Epithelial cell of proximal tubule (primary cell): ENCODE results near the gene PLCD1. TPM values are rescaled to one million over a fixed set of nuclear protein-coding genes. Genes with fewer than 3 reads are reported as not detected.

Source experiments
- DNase-seq: peaks from one replicate; pipeline ENCODE4 v3.0.0-alpha.2; 2011; ENCODE audit warnings: low read depth
- H3K4me3 ChIP-seq: 2 replicates; pipeline ENCODE4 v1.5.1; 2011; ENCODE audit warnings: low read depth, mild to moderate bottlenecking, low read length
- total RNA-seq: library from RNA; depleted of rRNA; stranded (reverse); fragments of >200 nt; gene quantifications from 2 replicates; pipeline ENCODE4 v1.2.3, GENCODE V29; 2015
- TF ChIP-seq, protein P1 (sequence below): conservative IDR thresholded peaks from 2 replicates; pipeline ENCODE4 v1.5.1; 2012; ENCODE audit warnings: low read depth, mild to moderate bottlenecking, low read length

Gene PLCD1
- total RNA-seq, 1 donor from 2014 or later = 11.2 TPM

DNA sequence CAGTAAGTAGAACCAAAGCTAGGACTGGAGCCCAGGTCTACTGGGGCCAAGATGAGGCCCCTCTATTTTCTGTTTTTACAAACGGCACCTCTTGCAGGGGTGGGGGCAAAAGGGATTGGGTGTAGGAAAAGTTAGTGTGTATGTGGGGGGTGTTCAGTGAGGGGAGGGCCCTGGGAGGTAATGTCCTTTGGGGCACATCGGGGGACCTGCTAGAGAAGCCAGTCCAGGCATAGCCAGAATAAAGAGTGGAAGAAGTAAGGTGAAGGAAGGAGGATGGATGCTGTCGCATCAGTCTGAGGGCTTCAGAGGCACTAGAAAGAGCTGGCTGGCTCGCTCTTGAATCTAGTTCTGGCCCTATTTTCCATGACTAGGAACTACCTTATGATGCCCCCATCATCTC is 2.6 kb downstream of the PLCD1 start:
- TF ChIP-seq, protein P1, sequence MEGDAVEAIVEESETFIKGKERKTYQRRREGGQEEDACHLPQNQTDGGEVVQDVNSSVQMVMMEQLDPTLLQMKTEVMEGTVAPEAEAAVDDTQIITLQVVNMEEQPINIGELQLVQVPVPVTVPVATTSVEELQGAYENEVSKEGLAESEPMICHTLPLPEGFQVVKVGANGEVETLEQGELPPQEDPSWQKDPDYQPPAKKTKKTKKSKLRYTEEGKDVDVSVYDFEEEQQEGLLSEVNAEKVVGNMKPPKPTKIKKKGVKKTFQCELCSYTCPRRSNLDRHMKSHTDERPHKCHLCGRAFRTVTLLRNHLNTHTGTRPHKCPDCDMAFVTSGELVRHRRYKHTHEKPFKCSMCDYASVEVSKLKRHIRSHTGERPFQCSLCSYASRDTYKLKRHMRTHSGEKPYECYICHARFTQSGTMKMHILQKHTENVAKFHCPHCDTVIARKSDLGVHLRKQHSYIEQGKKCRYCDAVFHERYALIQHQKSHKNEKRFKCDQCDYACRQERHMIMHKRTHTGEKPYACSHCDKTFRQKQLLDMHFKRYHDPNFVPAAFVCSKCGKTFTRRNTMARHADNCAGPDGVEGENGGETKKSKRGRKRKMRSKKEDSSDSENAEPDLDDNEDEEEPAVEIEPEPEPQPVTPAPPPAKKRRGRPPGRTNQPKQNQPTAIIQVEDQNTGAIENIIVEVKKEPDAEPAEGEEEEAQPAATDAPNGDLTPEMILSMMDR = no peak
- no peak overlapping the region for H3K4me3 ChIP-seq
- DNase-seq = no peak

DNA sequence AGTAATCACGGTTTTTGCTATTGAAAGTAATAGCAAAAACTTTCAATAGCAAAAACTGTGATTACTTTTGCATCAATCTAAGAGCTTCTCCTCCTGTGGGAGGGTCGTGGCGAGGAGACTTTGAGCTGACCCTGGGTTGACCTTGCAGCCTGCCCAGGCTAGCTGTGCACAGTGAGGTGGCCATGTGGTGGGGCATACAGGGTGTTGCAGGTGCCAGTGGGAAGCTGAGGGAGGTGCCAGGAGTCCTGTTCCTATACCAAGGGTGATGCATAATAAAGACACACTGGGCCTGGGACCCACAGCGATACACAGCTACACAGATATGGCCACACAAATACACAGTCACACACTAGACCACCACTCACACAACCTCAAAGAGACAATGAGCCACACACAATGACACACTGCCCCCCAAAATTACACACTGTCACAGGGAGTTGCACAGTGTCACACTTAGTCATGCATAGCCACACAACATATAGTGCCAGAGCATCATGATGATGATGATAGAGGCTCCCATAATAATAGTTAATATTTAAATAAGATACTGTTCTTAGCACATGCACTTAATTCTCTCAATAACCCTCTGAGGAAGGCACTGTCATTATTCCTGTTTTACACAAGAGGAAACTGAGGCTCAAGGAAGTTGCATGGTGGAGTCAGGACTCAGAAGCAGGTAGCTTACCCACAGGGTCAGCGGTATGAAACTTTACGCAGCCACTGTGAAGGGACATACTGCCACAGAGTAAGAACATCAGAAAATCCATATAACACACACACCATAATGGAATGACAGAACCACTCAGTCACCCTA is 6.3 kb downstream of the PLCD1 start:
- H3K4me3 ChIP-seq = no peak overlapping the region
- TF ChIP-seq, protein P1 = no peak
- no peak for DNase-seq

DNA sequence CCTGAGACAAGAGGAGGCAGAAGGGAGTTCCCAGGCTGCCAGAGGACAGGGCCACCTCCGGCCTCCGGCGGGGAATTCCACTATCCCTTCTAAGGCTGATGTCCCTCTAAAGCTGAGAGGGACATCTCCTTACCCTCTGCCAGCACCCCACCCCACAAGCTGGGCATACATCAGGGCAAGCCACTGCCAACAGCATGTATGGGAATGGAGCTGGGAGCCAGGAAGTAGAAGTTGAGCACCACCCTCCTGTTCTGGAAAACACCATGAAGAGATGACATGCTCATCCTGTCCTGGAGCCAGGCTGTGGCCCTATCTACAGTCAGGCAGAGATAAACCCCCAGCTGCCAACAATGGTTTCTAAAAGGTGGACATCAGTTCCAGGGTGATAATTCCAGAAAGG is 7.1 kb downstream of the PLCD1 start:
- no peak overlapping the region for H3K4me3 ChIP-seq
- TF ChIP-seq, protein P1 = no peak
- DNase-seq = no peak

DNA sequence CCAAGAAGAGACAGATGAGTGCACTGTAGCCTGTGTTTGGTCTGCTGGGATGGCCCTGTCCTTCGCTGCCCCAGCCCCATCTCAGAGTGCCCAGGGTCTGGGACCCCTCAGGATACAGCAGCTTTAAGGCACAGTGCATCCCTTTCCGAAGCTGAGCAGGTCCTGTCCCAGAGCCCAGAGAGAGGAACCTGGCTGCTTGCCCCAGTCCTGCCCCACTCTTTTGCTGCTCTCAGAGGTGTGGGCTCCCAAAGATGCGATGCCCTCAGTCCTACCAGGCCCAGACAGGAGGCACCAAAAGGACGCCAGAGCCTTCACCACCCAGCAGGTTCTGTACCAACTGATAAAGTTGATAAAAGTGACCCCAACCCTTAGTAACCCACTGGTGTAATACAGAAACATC is 8.2 kb downstream of the PLCD1 start:
- no peak overlapping the region for H3K4me3 ChIP-seq
- DNase-seq = no peak
- TF ChIP-seq, protein P1 = no peak

DNA sequence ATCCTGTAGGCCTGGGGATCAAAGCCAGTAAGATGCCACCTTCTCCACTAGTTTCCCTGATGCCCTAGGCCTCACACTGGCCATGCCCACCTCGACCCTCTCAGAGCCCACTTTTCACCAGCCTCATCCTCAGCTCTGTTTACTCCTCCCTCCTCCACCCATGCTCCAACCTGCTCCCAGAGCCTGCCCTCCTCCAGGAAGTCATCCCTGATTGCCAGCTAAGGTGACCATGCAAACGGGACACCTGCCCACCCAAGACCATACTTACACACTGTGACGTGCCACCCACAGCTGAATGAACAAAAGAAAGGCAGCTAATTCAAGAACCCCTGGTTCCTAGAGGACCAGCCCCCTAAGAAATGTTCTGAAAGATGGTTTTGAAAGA is 9.1 kb downstream of the PLCD1 start:
- no peak for DNase-seq
- H3K4me3 ChIP-seq = no peak overlapping the region
- TF ChIP-seq, protein P1 = no peak

DNA sequence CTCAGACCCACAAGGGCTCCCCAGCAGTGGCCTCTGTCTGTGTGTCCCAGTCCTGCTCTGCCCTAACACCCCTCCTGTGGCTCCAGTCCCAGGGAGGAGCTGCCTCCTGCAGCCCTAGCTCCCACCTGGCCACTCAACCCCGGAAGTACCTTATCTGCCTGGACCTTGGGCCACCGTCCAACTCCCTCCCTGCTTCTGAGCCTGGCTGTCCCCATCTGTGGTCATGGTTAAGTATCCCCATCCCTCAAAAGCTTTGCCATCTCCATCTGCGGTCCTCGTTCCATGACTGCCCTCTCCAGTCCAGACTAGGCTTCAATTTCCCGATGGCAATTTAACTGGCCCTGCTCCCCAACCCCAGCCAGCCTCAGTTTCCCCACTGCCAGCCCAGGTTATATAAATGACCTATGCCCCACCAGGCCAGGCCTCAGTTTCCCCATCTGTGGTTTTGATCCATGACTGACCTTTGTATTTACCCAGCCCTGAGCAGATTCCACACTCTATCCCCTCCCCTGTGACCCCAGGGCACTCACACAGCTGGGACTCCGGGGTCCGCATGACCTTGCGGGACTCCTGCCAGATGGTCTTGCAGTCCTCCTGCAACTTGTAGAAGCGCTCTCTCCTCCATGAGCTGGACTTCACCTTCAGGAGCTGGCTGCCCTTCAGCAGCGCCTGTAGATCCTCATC is 9.6 kb downstream of the PLCD1 start:
- TF ChIP-seq, protein P1 = no peak
- no peak for DNase-seq

More for the DNA sequence above, 9.6 kb downstream of the PLCD1 start:
- no peak overlapping the region for H3K4me3 ChIP-seq
